DMS 273 (cell line): ENCODE results near the gene AR.
"Not testable (repeated sequence)": the region's sequence is repeated elsewhere in the genome, so short reads cannot be mapped to it uniquely, and the experiment has no call there.

Source experiments
- DNase-seq: peaks from one replicate; lab custom pipeline; 2025; ENCODE audit not compliant: unreplicated experiment; lab: John Stamatoyannopoulos, UW

Gene AR

GRCh38 chrX:67635424-67635823 is 91.6 kb downstream of the AR start:
- DNase-seq: no peak

DNA sequence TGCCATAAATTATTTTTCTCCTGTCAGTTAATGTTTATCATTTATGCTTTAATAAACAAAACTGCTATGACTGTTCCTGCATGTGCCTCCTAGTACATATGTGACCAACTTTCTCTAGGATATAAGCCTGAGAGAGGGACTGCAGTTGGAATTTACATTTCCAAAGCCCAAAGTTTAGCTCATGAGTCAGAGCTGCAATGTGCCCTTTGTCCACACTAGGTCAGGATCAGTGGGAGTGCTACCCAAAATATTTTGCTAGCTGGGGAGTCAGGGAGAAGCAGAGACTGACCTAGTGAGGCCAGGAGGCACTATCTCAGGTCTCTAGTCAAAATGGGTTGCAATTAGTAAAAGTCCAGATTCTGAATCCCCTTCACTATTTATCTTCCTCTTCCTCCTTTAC is 92.7 kb downstream of the AR start:
- no peak for DNase-seq

GRCh38 chrX:67637293-67637692 is 93.5 kb downstream of the AR start:
- DNase-seq: not testable (repeated sequence)

GRCh38 chrX:67648361-67648760 is 104.5 kb downstream of the AR start:
- DNase-seq: no peak

- no peak for DNase-seq
These were observed 107.8 kb downstream of the AR start for GRCh38 chrX:67651437-67652142.

- no peak for DNase-seq
These were observed 108.7 kb downstream of the AR start for GRCh38 chrX:67652543-67652942.

- DNase-seq: no peak
These were observed 110.5 kb downstream of the AR start for GRCh38 chrX:67654301-67654700.

GRCh38 chrX:67665583-67665982 is 121.8 kb downstream of the AR start:
- DNase-seq: no peak

DNA sequence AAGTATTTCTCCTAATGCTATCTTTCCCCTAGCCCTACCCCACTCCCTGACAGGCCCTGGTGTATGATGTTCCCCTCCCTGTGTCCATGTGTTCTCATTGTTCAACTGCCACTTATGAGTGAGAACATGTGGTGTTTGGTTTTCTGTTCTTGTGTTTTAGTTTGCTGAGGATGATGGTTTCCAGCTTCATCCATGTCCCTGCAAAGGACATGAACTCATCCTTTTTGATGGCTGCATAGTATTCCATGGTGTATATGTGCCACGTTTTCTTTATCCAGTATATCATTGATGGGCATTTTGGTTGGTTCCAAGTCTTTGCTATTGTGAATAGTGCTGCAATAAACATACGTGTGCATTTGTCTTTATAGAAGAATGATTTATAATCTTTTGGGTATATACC is 126.9 kb downstream of the AR start:
- not testable (repeated sequence) for DNase-seq

DNA sequence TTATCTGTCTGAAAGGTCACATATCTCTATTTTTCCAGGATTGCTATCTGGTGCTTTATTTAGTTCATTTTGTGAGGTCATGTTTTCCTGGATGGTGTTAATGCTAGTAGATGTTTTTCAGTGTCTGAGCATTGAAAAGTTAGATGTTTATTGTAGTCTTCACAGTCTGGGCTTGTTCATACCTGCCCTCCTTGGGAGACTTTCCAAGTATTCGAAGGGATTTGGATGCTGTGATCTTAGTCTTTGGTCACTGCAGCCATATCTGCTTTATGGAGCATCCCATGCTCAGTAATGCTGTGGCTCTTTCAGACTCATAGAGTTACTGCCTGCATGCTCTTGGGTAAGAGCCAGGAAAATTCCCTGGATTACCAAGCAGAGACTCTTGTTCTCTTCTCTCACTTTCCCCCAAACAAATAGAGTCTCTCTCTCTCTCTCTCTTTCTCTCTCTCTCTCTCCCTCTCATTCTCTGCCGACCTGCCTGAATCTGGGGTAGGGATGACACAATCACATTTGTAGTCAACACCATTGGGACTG is 130.0 kb downstream of the AR start:
- DNase-seq: no peak

- DNase-seq: no peak
These were observed 130.9 kb downstream of the AR start for GRCh38 chrX:67674741-67675140.

DNA sequence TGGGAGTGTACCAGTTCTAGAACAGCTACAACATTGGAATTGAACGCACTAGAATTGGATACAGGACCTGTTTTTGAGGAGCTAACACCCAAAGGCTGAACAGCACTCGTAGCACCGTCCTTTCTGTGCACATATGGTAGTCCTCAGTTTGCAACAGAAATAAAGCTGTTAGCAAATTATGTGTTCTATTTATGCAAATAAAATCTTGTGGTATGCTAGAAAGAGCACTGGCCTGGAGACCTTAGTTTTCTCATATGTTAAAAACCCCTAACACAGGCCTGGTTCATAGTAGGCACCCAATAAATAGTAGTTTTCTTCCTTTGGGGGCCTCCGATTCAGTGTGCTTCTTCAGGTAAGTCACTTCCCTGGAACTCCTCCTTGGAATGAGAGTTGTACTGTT is 140.3 kb downstream of the AR start:
- DNase-seq: no peak

GRCh38 chrX:67692246-67692645 is 148.4 kb downstream of the AR start:
- DNase-seq: no peak

DNA sequence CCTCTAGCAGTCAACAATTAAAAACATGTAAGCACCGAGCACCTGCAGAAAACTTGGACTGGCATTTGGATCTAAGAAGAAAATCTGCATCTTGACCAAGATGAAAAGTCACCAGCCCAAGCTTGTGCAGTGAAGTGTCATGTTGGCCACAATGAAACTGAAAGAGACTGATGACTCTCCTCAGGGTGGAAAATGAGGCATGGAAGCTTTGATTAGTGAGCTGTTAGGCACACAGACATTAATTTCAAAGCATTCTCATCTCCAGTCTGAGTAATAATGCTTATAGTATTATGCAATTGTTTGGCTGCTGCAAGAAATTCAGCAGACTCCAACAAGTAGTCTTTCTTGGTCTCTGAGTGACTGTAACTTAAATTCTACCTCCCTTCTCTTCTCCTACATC is 150.1 kb downstream of the AR start:
- DNase-seq: no peak

DNA sequence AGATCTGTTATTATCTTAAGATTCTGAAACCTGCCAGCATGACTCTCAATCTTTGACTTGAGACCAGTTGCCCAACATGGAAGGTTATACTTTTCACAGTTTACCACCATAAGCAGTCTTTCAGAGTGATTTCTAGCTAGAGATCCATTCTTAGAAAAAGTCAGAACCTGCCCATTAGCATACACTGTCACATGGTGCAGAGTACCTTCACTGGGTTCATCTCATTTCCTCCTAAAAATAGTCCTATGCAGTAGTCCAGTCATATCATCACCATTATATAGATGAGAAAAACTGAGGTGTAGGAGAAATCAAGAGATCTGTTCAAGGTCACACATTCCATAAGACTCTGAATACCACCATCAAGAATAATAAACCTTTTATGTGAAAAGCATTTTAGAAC is 153.6 kb downstream of the AR start:
- no peak for DNase-seq

- DNase-seq: no peak
These were observed 156.8 kb downstream of the AR start for GRCh38 chrX:67700602-67701001.

DNA sequence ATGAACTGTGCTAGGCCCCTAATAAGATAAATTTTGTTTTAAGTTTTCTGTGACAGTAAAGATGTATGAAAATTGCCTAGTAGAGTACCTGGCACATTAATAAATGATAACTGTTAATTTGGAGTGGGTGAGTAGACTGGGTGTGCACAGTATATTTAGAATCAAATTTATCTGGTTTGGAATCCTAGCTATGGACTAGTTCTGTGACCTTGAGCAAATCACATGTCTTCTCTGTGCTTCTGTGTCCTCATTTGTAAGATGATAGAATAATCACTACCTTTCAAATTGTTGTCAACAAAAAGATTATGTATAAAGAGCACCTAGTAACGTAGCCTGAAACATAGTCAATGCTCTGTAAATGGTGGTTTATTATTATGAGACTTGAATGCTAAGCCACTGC is 170.2 kb downstream of the AR start:
- DNase-seq: no peak

DNA sequence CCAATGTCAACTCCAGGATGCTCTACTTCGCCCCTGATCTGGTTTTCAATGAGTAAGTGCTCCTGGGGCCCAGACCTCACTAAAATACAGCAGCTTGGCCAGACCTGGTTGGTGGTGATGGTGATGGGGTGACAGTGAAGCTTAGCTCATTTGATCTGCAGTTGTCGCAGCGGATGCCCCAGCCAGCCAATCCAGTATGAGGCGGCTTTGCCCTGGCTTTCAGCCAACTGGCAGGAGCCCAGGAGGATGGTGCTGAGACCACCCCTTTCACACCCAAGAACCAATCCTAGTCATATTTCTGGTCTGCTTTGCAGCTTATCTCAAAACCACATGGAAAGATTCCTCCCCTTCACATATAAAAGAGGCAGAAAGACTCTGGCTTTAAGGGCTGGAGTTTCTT is 173.8 kb downstream of the AR start:
- no peak for DNase-seq

GRCh38 chrX:67718926-67719325 is 175.1 kb downstream of the AR start:
- DNase-seq: no peak

DNA sequence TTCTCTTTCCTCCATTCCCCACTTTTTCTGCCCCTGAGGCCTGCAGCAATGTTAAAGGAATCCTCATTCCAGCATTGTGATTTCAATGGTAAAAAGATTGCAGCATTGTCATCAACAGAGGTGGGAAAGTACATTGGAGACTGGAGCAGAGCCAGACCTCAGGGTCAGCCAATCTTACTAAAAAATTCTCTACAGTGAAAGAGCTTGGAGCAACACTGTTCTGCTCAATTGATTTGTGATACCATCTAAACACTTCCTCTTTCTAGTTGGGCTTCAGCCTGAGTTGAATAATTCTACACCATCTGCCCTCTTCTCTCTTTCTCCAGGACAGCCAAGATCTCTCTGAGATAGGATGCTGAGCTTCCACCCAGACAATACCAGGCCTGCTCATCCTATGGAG is 176.5 kb downstream of the AR start:
- DNase-seq: no peak

DNA sequence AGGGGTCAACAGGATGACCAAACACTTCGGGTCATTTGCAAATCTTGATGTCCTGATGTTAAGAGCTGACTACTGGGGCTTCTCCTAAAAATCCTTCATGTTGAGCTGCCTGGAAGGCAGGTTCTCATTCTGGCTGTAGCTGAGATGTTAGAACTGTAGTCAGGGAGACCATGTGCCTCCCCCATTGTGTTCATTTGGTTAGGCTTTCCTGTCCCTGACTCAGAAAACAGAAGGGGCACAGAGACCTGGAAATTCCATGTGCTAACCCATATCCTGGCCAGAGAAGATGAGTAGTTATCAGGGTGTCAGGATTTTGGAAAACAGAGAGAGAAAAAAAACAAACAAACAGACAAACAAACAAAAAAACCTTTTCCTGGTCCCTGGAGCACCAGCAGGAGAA is 177.5 kb downstream of the AR start:
- no peak for DNase-seq

GRCh38 chrX:67723580-67724351 is 179.9 kb downstream of the AR start:
- DNase-seq: no peak
